IMR-90 (cell line): ENCODE results near the gene WDCP. TPM values are rescaled to one million over a fixed set of nuclear protein-coding genes. Genes with fewer than 3 reads are reported as not detected.

Experiments used
- ATAC-seq: fragments of 200-7000 bp; cut with Tn5 transposase; 2 replicates; pipeline ENCODE4 v1.9.1; 2020; ENCODE audit warnings: low read depth, mild to moderate bottlenecking, moderate library complexity
- BruUV-seq: library from RNA; stranded (reverse); fragments of 400-500 nt; replicated peaks from 2 replicates; lab custom pipeline; 2021; lab: Mats Ljungman, UMichigan
- CTCF ChIA-PET: fragments of 300-600 bp; formaldehyde crosslinking; extraction: SDS; loops from one replicate; lab custom pipeline; 2021; ENCODE audit warnings: antibody characterized with exemption; lab: Yijun Ruan, JAX
- POLR2A ChIA-PET: fragments of 300-600 bp; sonication (Branson Sonifier 250); formaldehyde crosslinking; loops from one replicate; lab custom pipeline; 2022; ENCODE audit warnings: antibody characterized with exemption; ENCODE audit not compliant: unreplicated experiment; lab: Charles Lee
- DNase-seq: peaks from one replicate; pipeline ENCODE4 v3.0.0; 2013
- H2AFZ ChIP-seq: replicated peaks from 2 replicates; pipeline ENCODE3; 2013; ENCODE audit warnings: low read length, mild to moderate bottlenecking; ENCODE audit not compliant: poor library complexity
- H2AK5ac ChIP-seq: 2 replicates; pipeline ENCODE4 v1.6.1; 2013; ENCODE audit warnings: low read depth, low read length, inconsistent platforms
- H2AK9ac ChIP-seq: replicated peaks from 2 replicates; pipeline ENCODE3; 2013; ENCODE audit warnings: mild to moderate bottlenecking, low read depth, low read length, moderate library complexity; ENCODE audit not compliant: poor library complexity
- H2BK120ac ChIP-seq: 2 replicates; pipeline ENCODE4 v1.6.1; 2013; ENCODE audit warnings: low read depth, low read length, inconsistent platforms
- H2BK15ac ChIP-seq: 3 replicates; pipeline ENCODE4 v1.6.1; 2013; ENCODE audit warnings: low read depth, low read length, inconsistent platforms
- H2BK20ac ChIP-seq: 2 replicates; pipeline ENCODE4 v1.6.1; 2013; ENCODE audit warnings: low read depth, mild to moderate bottlenecking, inconsistent platforms, low read length, moderate library complexity
- H2BK5ac ChIP-seq: 2 replicates; pipeline ENCODE4 v1.6.1; 2013; ENCODE audit warnings: mild to moderate bottlenecking, low read depth, low read length, inconsistent platforms; ENCODE audit not compliant: poor library complexity, severe bottlenecking
- H3K14ac ChIP-seq: replicated peaks from 2 replicates; pipeline ENCODE4 v1.6.1; 2013; ENCODE audit warnings: low read depth, low read length, inconsistent platforms
- H3K18ac ChIP-seq: 2 replicates; pipeline ENCODE4 v1.6.1; 2013; ENCODE audit warnings: low read depth, low read length, control low read depth
- H3K23ac ChIP-seq: 2 replicates; pipeline ENCODE4 v1.6.1; 2013; ENCODE audit warnings: low read depth, low read length, inconsistent platforms
- H3K27ac ChIP-seq: 2 replicates; pipeline ENCODE4 v1.5.1; 2013; ENCODE audit warnings: mild to moderate bottlenecking, control low read depth, low read length; ENCODE audit not compliant: insufficient read depth
- H3K27me3 ChIP-seq: 2 replicates; pipeline ENCODE4 v1.6.1; 2013; ENCODE audit warnings: low read length; ENCODE audit not compliant: control insufficient read depth, insufficient read depth
- H3K36me3 ChIP-seq: 2 replicates; pipeline ENCODE4 v1.6.1; 2013; ENCODE audit warnings: low read length, mixed read lengths; ENCODE audit not compliant: control insufficient read depth, insufficient read depth
- H3K4ac ChIP-seq: 2 replicates; pipeline ENCODE4 v1.6.1; 2013; ENCODE audit warnings: low read depth, low read length, inconsistent platforms
- H3K4me1 ChIP-seq: 2 replicates; pipeline ENCODE4 v1.6.1; 2013; ENCODE audit warnings: low read length, mixed read lengths; ENCODE audit not compliant: control insufficient read depth, insufficient read depth
- H3K4me2 ChIP-seq: 2 replicates; pipeline ENCODE4 v1.6.1; 2013; ENCODE audit warnings: low read depth, mild to moderate bottlenecking, control low read depth, low read length, moderate library complexity
- H3K4me3 ChIP-seq: 2 replicates; pipeline ENCODE4 v1.5.1; 2013; ENCODE audit warnings: low read depth, mild to moderate bottlenecking, control low read depth, low read length, moderate library complexity; ENCODE audit not compliant: insufficient read depth
- H3K56ac ChIP-seq: 2 replicates; pipeline ENCODE4 v1.6.1; 2013; ENCODE audit warnings: low read length, inconsistent platforms; ENCODE audit not compliant: insufficient read depth; ENCODE audit errors: extremely low read depth
- H3K79me1 ChIP-seq, 2 experiments: 2 replicates each; pipeline ENCODE4 v1.6.1; 2013; ENCODE audit warnings: low read length in 2 of 2, inconsistent platforms in 1 of 2, low read depth in 1 of 2
- H3K9ac ChIP-seq: 2 replicates; pipeline ENCODE4 v1.6.1; 2013; ENCODE audit warnings: low read depth, low read length, control low read depth
- H3K9me1 ChIP-seq: 2 replicates; pipeline ENCODE4 v1.6.1; 2013; ENCODE audit warnings: low read length, inconsistent platforms; ENCODE audit not compliant: insufficient read depth
- H3K9me3 ChIP-seq: 2 replicates; pipeline ENCODE4 v1.6.1; 2013; ENCODE audit warnings: low read length; ENCODE audit not compliant: control insufficient read depth, insufficient read depth
- H4K20me1 ChIP-seq: 2 replicates; pipeline ENCODE4 v1.6.1; 2013; ENCODE audit warnings: low read length, inconsistent platforms; ENCODE audit not compliant: insufficient read depth
- H4K5ac ChIP-seq: 2 replicates; pipeline ENCODE4 v1.6.1; 2013; ENCODE audit warnings: mild to moderate bottlenecking, low read depth, low read length, control low read depth
- H4K8ac ChIP-seq, 2 experiments: 2 replicates each; pipeline ENCODE4 v1.6.1; 2013; ENCODE audit warnings: low read depth in 2 of 2, low read length in 2 of 2, control low read depth in 1 of 2, inconsistent platforms in 1 of 2
- H4K91ac ChIP-seq: 2 replicates; pipeline ENCODE4 v1.6.1; 2013; ENCODE audit warnings: low read depth, low read length, inconsistent platforms; ENCODE audit not compliant: insufficient read depth
- BHLHE40 ChIP-seq: fragments of 150-350 bp; IDR thresholded peaks from 2 replicates; pipeline ENCODE4 v1.6.1; 2016; ENCODE audit warnings: mild to moderate bottlenecking, low read depth, low read length
- CHD1 ChIP-seq: IDR thresholded peaks from 2 replicates; pipeline ENCODE4 v1.6.1; 2012; ENCODE audit warnings: low read depth, low read length, improper control_type of control experiment
- FOS ChIP-seq: fragments of 150-350 bp; IDR thresholded peaks from 2 replicates; pipeline ENCODE4 v1.6.1; 2016; ENCODE audit warnings: low read depth, low read length
- MAFK ChIP-seq: IDR thresholded peaks from 2 replicates; pipeline ENCODE4 v1.6.1; 2012; ENCODE audit warnings: low read depth, low read length, improper control_type of control experiment
- MAZ ChIP-seq: IDR thresholded peaks from 2 replicates; pipeline ENCODE4 v1.6.1; 2012; ENCODE audit warnings: low read depth, mild to moderate bottlenecking, low read length, improper control_type of control experiment, moderate library complexity, borderline replicate concordance
- MXI1 ChIP-seq: IDR thresholded peaks from 2 replicates; pipeline ENCODE4 v1.6.1; 2012; ENCODE audit warnings: low read depth, mild to moderate bottlenecking, low read length, moderate library complexity, borderline replicate concordance
- NFE2L2 ChIP-seq: fragments of 150-350 bp; IDR thresholded peaks from 2 replicates; pipeline ENCODE4 v1.6.1; 2016; ENCODE audit warnings: low read depth, mild to moderate bottlenecking, low read length
- POLR2A ChIP-seq: IDR thresholded peaks from 2 replicates; pipeline ENCODE4 v1.6.1; 2012; ENCODE audit warnings: mild to moderate bottlenecking, low read depth, low read length
- RCOR1 ChIP-seq: IDR thresholded peaks from 2 replicates; pipeline ENCODE4 v1.6.1; 2012; ENCODE audit warnings: mild to moderate bottlenecking, low read length, improper control_type of control experiment; ENCODE audit not compliant: insufficient replicate concordance
- RFX5 ChIP-seq: IDR thresholded peaks from 2 replicates; pipeline ENCODE4 v1.8.0; 2012; ENCODE audit warnings: low read depth, mild to moderate bottlenecking, low read length, moderate library complexity
- SMC3 ChIP-seq: fragments of 150-350 bp; IDR thresholded peaks from 2 replicates; pipeline ENCODE4 v1.6.1; 2016; ENCODE audit warnings: low read depth, mild to moderate bottlenecking, antibody characterized with exemption, low read length, moderate library complexity
- WGBS, 2 experiments: methylation state at CpG; one replicate each; pipeline versions ENCODE4 v1.1.5 to v1.1.7; 2013; ENCODE audit warnings: missing lambda C conversion rate in 2 of 2; ENCODE audit not compliant: insufficient read length in 1 of 2; ENCODE audit errors: extremely low coverage in 2 of 2; 5-methylcytosine and 5-hydroxymethylcytosine counted together
- dilution Hi-C: fragments of 300-500 bp; cut with HindIII; formaldehyde crosslinking; loops from one replicate; pipeline ENCODE4 v1.14.3; 2018; ENCODE audit warnings: low sequenced_read_pairs; ENCODE audit not compliant: unreplicated experiment
- in situ Hi-C: fragments of 300-500 bp; cut with MboI; formaldehyde crosslinking; loops from 3 replicates; pipeline ENCODE4 v1.14.3; 2019; ENCODE audit warnings: low sequenced_read_pairs, inconsistent platforms, mixed read lengths
- intact Hi-C: fragments of 100-400 bp; cut with micrococcal nuclease; formaldehyde crosslinking; loops from 2 replicates; pipeline ENCODE4 v1.10.0; 2022
- polyA plus RNA-seq, 3 experiments: library from polyadenylated mRNA; depleted of rRNA; stranded (reverse); fragments of >200 nt; gene quantifications; 2 replicates each; pipeline ENCODE4 v1.2.3, GENCODE V29; 2012; ENCODE audit warnings: low replicate concordance in 1 of 3
- total RNA-seq: library from RNA; depleted of rRNA; stranded (reverse); fragments of >200 nt; gene quantifications from 2 replicates; pipeline ENCODE4 v1.2.3, GENCODE V29; 2012
- TF ChIP-seq, protein P1 (sequence below): conservative IDR thresholded peaks from 2 replicates; pipeline ENCODE4 v1.5.1; 2012; ENCODE audit warnings: mild to moderate bottlenecking, low read depth, low read length, improper control_type of control experiment

WDCP gene
- total and polyA plus RNA-seq, 2 of the 4 experiments (the other 2 are of a cell fraction), result 6.8 to 18.6 TPM

- in situ Hi-C loops, result no loop called here
- intact Hi-C loops, result no loop called here
- H4K5ac ChIP-seq, result no peak overlapping the region
- no peak overlapping the region for H3K27ac ChIP-seq
- H3K4me1 ChIP-seq, result peaks cover 4% of the 10 kb centered on the region
- H3K4me3 ChIP-seq, result no peak overlapping the region
- H2BK15ac ChIP-seq, result no peak overlapping the region
- H3K4me2 ChIP-seq, result no peak overlapping the region
- no peak overlapping the region for H2BK20ac ChIP-seq
- no peak overlapping the region for H3K18ac ChIP-seq
- no peaks in the 10 kb centered on the region for H3K27me3 ChIP-seq
- no peak overlapping the region for H3K23ac ChIP-seq
- ChIA-PET CTCF (interaction anchor here (0.6 kb wide), 2 partner anchors 45 to 86 kb away, joined by 4 to 7 read pairs; partner anchors contain the start of gene UBXN2A), POLR2A (no interaction called here)
- no peak overlapping the region for H2AK5ac ChIP-seq
- no peak overlapping the region for H4K91ac ChIP-seq
- H4K20me1 ChIP-seq, result no peaks in the 10 kb centered on the region; the same call in 1 of the 2 replicates
- no peak overlapping the region for H2AK9ac ChIP-seq
- H3K36me3 ChIP-seq, result peaks cover 23% of the 10 kb centered on the region
- no TSS peak for BruUV-seq
- no peak overlapping the region; the same call in 1 of the 2 replicates for H3K9ac ChIP-seq
- H3K9me1 ChIP-seq, result peaks cover 14% of the 10 kb centered on the region
- no CpG with 5 or more reads among the region's 2 CpGs for WGBS, 2 experiments
- no peaks in the 10 kb centered on the region for H3K9me3 ChIP-seq
- peaks cover 2 to 19% of the 10 kb centered on the region in 2 experiments; a peak in 3 of 4 replicates for H3K79me1 ChIP-seq
- DNase-seq (no peak), ATAC-seq (no peak)
- dilution Hi-C loops, result no loop called here
- H3K56ac ChIP-seq, result no peak overlapping the region
- no peak overlapping the region for H3K14ac ChIP-seq
- H2BK5ac ChIP-seq, result no peak overlapping the region
- H4K8ac ChIP-seq, result no peak overlapping the region
- no peak for TF ChIP-seq MXI1
- TF ChIP-seq NFE2L2, result no peak
- no peak for TF ChIP-seq MAFK
- no peak for TF ChIP-seq SMC3
- no peak for TF ChIP-seq POLR2A
- TF ChIP-seq BHLHE40, result no peak
- TF ChIP-seq RFX5, result no peak
- no peak for TF ChIP-seq CHD1
- no peak for TF ChIP-seq MAZ
- no peak for TF ChIP-seq RCOR1
- no peak for TF ChIP-seq FOS
- TF ChIP-seq, protein P1, sequence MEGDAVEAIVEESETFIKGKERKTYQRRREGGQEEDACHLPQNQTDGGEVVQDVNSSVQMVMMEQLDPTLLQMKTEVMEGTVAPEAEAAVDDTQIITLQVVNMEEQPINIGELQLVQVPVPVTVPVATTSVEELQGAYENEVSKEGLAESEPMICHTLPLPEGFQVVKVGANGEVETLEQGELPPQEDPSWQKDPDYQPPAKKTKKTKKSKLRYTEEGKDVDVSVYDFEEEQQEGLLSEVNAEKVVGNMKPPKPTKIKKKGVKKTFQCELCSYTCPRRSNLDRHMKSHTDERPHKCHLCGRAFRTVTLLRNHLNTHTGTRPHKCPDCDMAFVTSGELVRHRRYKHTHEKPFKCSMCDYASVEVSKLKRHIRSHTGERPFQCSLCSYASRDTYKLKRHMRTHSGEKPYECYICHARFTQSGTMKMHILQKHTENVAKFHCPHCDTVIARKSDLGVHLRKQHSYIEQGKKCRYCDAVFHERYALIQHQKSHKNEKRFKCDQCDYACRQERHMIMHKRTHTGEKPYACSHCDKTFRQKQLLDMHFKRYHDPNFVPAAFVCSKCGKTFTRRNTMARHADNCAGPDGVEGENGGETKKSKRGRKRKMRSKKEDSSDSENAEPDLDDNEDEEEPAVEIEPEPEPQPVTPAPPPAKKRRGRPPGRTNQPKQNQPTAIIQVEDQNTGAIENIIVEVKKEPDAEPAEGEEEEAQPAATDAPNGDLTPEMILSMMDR, result no peak
- H3K4ac ChIP-seq, result no peak overlapping the region
- H2AFZ ChIP-seq, result no peak overlapping the region
- H2BK120ac ChIP-seq, result no peak overlapping the region
Observed at GRCh38 chr2:24026233-24026632, 21.0 kb downstream of the WDCP start.
